ENCODE results near the gene IGF1R.

GRCh38 chr15:98830034-98830634, 181.8 kb downstream of the IGF1R start:
- TF ChIP-seq CTCF (IDR thresholded peaks at IDR 0.05) (no peak), POLR2A (IDR thresholded peaks at IDR 0.05) (no peak)
